Nephron progenitor cell (in vitro differentiated cells): ENCODE results near the gene NEMP1.

Experiments used
- DNase-seq: peaks from one replicate; pipeline ENCODE4 v3.0.0; 2021
- H3K27ac Mint-ChIP-seq: 2 replicates; pipeline ENCODE4 v1.8.0; 2021; ENCODE audit warnings: mild to moderate bottlenecking, moderate library complexity, mixed read lengths
- H3K27me3 Mint-ChIP-seq: 2 replicates; pipeline ENCODE4 v1.8.0; 2021; ENCODE audit warnings: mild to moderate bottlenecking, low read depth, mixed read lengths; ENCODE audit not compliant: poor library complexity
- H3K36me3 Mint-ChIP-seq: 2 replicates; pipeline ENCODE4 v1.8.0; 2021; ENCODE audit warnings: low read depth, mixed read lengths
- H3K4me1 Mint-ChIP-seq: 2 replicates; pipeline ENCODE4 v1.8.0; 2021; ENCODE audit warnings: mixed read lengths
- H3K4me3 Mint-ChIP-seq: 2 replicates; pipeline ENCODE4 v1.8.0; 2021; ENCODE audit warnings: mild to moderate bottlenecking, moderate library complexity, mixed read lengths
- H3K9me3 Mint-ChIP-seq: 2 replicates; pipeline ENCODE4 v1.8.0; 2021; ENCODE audit warnings: mild to moderate bottlenecking, moderate library complexity, mixed read lengths
- TF ChIP-seq, protein P1 (sequence below): fragments of 200-600 bp; sonication (generic); IDR thresholded peaks from 2 replicates; pipeline ENCODE4 v1.5.0; 2021; ENCODE audit warnings: antibody characterized with exemption

Gene NEMP1

DNA sequence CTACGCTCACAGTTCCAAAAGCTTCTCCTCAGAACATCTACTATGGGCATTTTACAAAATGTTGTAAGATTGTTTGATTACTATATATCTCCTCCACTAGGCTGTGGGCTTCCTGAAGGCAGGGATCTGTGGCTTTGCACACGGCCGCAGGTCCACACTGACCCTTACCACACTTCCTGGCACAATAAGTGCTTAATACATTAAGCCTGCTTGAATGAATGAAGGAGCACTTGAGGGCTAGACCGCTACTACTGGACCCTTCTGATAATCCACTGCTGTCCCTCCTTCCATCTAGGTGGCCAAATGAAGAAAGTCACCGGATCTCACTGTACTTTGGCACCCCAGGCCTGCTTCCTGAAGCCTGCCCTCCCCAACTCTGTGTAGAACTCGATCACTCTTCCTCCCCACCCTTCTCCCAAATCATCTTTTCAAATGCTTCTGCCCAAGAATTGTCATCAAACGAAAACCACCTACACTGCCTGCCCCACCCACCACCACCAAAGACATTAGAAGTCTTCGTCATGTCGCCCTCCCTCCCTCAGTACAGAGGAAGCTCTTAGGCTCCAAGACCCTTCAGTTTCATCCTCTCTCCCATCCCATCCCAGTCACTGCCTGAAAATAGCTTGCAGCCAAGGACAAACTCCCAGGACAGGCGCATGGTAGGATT, 71.6 kb downstream of the NEMP1 start:
- no peaks in the 10 kb centered on the region for H3K9me3 Mint-ChIP-seq
- peaks cover 29% of the 10 kb centered on the region for H3K36me3 Mint-ChIP-seq
- H3K27me3 Mint-ChIP-seq, result peaks cover 7% of the 10 kb centered on the region
- peak overlapping the region; percentile 54 for H3K27ac Mint-ChIP-seq
- TF ChIP-seq, protein P1, sequence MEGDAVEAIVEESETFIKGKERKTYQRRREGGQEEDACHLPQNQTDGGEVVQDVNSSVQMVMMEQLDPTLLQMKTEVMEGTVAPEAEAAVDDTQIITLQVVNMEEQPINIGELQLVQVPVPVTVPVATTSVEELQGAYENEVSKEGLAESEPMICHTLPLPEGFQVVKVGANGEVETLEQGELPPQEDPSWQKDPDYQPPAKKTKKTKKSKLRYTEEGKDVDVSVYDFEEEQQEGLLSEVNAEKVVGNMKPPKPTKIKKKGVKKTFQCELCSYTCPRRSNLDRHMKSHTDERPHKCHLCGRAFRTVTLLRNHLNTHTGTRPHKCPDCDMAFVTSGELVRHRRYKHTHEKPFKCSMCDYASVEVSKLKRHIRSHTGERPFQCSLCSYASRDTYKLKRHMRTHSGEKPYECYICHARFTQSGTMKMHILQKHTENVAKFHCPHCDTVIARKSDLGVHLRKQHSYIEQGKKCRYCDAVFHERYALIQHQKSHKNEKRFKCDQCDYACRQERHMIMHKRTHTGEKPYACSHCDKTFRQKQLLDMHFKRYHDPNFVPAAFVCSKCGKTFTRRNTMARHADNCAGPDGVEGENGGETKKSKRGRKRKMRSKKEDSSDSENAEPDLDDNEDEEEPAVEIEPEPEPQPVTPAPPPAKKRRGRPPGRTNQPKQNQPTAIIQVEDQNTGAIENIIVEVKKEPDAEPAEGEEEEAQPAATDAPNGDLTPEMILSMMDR, result no peak
- peaks cover 59% of the 10 kb centered on the region for H3K4me1 Mint-ChIP-seq
- peak overlapping the region; percentile 88 for H3K4me3 Mint-ChIP-seq
- DNase-seq, result no peak

DNA sequence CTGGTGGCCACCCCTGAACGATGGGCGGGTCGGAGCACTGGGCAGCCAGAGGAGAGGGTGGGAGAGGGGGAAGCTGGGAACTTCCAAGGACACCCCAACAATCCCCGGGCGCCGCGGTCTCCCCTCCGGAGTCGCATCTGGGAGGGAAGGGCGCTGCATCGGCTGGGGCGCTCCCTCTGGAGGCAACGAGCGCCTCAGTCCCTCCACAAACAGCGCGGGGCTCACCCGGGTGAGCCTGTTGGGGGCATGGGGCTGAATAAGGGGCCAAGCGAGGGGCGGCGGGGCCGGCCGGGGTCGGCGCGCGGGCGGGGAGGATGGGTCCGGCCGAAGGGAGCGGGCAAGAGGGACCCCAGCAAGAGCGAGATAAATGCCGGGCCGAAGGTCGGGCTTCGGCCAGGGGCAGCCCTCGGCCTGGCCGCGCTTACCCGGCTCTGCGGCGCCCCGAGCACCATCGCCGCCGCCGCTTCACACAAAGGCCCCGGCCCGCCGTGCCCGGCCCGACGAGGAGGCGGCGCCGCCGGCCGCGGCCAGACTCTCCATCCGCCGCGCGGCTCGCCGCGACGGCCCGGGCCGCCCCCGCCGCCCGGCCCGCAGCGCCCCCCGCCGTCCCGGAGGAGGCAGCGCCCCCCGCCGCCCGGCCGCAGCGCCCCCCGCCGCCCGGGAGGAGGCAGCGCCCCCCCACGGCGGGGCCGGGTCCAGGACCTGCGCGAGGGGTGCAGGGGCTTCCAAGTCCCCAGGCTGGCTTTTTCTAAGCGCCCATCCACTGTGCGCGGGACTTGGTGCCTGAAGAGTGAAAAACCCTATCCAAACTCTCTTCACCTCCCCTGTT, 72.4 kb downstream of the NEMP1 start, which contains the start of gene ZBTB39:
TSS of gene ZBTB39 (minus strand) at position 567 of the 829 bp plus-strand sequence. CDS start 1,629 bp downstream, outside the sequence.
- H3K9me3 Mint-ChIP-seq, result no peaks in the 10 kb centered on the region
- H3K27me3 Mint-ChIP-seq, result peaks cover 4% of the 10 kb centered on the region
- peaks cover 35% of the 10 kb centered on the region for H3K36me3 Mint-ChIP-seq
- TF ChIP-seq, protein P1, result no peak
- peaks cover 59% of the 10 kb centered on the region for H3K4me1 Mint-ChIP-seq
- DNase-seq, result peak; percentile 77
- peak within 1 kb of the TSS; percentile 94 for H3K4me3 Mint-ChIP-seq
- peak within 1 kb of the TSS; percentile 54 for H3K27ac Mint-ChIP-seq
